M059J (cell line): ENCODE measurements around the gene GASK1B. TPM values are rescaled to one million over a fixed set of nuclear protein-coding genes. Genes with fewer than 3 reads are reported as not detected.

Experiments used
- DNase-seq: peaks from one replicate; pipeline ENCODE4 v3.0.0-alpha.2; 2012; ENCODE audit warnings: low read depth
- total RNA-seq: library from RNA; depleted of rRNA; stranded (reverse); fragments of >200 nt; shearing (Covaris generic); gene quantifications from 2 replicates; pipeline ENCODE4 v1.2.3, GENCODE V29; 2014; rRNA removed

The GASK1B gene
- total RNA-seq, result 2.5 and 4.4 TPM in 2 replicates

DNA sequence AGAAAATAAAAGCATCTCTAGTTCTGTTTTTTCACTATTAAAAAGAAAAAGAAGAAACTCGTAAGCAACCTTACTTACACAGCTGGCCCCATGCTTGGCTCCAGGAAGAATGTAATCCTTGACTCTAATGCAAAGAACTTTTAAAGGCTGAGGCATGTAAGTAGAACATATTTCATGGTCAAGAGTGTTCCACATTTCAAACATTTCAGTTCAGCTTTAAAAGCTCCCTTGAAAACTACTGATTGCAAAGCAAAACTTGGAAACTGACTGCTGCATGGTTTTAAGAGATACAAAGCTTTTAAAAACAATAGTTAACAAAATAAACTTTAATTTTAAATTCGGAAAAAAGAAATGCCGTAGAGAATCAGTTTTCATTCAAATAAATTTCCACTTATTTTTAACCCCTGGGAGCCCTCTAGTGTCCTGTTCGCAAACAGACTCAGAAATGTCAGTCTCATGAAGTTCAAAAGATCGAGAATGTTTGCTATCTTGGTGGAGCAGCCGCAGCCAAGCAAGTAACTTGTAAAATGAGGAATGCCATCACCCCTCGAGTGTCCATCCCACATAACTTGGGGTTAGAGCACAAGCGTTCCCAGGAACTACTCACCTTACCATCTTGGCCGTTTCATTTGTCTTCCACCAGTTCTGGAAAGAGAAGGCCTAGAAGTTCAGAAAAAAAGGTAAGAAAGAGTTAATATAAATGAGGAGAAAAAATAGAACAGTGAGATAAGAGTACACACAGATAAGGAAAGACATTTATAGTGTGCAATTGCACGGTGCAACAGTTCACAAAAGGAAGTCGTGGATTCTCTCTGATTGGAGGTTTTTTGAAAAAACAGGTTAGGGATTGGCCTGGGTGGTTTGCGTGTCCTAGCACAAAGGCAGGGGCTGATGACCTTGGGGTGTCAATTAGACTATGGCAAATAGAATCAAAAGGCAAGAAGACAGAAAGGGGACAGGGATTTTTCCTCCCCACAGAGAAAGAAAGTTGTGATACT, at the start of gene GASK1B:
TSS of gene GASK1B (minus strand) at position 765 of the 998 bp plus-strand sequence. CDS start 1,650 bp downstream, outside the sequence.
- peak; percentile 58 for DNase-seq

DNA sequence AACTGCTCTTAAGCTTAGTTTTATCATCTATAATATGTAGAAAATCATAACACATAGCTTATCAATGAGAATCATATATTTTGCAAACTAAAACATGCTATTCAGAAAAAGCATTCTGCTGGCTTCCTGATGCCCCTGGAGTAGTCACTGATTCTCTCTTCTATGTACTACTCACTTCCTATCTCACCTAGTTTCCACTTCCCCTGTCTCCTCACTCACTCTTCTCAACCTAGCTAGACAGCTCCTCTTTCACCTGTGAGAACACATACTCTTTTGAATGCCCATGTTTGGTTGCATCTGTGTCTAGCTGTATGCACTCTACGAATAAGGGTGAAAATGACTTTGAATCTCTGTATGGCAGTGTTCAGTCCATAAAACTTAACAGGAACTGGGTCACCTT, 46.8 kb upstream of the GASK1B start:
- no peak for DNase-seq

DNA sequence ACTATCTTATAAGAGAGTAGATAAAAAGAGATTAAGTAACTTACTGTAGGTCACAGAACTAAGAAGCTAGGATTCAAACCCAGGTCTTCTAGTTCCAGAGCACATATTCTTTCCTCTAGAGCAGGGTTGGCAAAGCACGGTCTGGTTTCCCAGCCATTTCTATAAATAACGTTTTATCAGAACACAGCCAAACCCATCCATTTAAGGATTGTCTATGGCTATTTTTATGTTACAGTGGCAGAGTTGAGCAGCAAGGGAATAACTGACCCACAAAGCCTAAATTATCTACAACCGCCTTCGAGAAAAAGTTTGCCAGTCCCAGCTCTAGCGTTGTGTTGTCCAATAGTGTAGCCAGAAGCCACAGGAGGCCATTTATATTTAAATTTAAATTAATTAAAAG, 44.9 kb upstream of the GASK1B start:
- no peak for DNase-seq

DNA sequence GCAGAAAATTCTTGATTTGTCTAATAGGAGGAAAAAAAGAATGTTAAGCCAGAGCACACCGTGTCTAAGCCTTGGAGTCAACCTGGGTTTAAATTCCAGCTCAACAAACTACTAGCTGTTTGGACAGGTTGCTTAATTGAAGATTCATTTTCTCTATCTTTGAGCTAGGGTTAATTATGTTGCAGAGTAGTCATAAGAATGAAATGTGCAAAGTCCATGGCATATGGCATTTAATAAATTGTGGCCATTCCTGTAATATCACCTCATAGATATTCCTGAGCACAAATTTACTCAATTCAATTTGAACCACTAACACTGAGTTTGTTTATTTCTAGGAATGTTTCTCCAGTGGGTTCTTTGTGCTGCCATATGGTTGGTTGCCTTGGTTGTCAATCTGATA, 42.0 kb upstream of the GASK1B start:
- DNase-seq, result no peak

DNA sequence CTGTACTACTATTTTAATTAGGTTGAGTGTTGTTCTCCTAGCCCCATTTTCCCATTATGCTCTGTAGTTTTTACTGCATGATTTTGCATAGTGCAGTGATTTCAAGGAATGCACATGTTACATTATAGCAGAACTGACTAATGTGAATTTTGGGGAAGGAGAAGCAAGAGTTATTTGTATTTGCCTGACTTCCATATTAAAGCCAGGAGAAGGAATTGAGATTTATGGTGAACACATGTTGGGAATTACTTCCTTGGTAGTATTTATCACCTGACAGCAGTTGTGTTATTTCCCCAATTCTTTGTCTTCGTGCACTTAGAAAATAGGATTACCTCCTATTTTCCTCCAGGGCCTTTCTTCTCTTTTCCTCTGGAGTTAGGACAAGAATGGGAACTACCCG, 40.6 kb upstream of the GASK1B start:
- DNase-seq, result no peak

DNA sequence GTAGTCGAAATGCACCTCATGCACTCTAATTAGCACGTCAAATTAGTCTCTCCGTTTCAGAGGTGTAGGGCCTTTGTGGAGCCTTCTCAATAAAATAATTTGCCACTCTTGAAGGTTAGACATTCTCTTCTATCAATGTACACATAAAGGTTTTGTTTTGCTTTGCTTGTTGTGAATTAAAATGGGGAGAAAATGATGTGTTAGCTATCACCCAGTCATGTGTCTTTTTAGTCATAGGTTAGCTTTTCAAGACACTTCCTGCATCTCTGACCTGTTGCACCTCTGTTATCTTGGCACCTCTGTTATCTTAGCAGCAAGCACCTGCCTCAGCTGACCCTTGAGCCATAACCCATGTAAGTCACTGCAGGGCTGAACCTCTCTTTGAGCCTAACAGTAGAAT, 38.4 kb upstream of the GASK1B start:
- DNase-seq, result peak; percentile 4

DNA sequence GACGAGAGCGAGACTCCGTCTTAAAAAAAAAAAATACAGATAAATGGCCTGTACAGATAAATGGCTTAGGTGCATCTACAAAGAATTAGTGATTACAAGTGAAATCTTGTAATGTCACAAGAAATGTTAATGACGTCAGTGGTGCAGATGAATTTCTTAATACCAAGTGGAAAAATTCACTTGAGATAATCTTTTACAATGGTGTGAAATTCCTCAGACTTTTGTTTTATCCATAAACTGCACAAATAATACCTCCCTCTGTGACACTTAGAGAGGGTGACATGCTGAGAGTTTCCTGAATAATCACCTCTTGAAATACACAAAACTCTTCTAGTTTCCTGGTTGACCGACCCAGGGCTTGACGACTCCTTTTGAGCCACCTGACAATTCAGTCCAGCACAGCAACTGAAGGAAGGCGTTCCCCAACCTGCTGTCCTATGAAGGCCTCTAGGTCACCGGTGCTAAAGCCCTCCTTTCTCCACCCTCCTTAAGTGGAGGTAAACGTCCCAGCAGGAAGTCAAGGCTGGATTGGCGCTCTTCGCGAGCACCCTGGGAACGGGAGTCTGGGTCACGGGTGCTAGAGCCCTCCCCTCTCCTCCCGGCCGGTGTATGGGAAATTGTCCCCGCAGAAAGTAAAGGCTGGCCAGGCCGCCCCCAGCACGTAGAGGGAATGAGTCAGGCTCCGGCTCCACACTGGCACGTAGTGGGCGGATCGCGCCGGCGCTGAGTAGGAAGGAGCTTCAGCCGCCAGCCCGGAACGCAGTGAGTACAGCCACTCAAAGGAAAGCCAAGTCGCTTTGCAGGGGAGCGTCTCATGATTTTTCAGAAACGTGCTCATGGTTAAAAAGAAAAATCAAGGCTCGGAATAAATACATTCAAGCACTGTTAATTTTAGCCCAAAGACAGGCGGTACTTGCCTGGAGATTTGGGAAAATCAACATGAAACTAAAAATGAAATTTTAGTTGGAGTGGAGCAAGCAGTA, 37.3 kb upstream of the GASK1B start, which contains the start of gene TMEM144:
TSS of gene TMEM144 (plus strand) at position 662 of the 983 bp plus-strand sequence. CDS start 2,182 bp downstream, outside the sequence.
- peak; percentile 92 for DNase-seq

DNA sequence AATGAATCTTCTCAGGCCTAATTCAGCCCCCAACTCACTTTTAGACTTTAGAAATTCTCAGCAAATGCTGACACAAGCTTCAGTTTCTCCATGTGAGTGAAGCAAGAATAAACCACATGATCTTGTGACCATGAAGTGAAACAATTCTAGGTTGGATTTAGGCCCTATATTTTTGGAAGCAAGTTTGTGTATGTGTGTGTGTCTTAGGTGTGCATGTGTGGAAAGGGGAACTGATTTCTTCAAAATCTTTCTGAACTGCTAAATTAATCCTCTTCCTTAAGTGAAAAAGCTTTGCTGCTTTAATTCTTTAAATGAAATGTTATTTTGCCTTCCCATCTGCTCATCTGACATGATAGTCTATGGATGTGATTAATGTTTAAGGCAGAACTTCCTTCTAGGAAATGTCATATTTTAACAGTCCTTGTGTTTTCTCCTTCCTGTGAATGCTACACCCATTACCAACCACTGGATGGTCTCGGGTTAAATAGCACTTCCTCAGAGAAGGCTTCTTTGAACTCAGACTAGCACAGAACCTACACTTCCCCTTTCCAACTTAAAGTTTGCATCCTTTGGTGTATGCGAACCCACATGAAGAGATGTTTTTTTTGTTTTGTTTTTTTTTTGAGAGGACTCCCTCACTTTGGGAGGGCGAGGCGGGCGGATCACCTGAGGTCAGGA, 36.3 kb upstream of the GASK1B start:
- no peak for DNase-seq

DNA sequence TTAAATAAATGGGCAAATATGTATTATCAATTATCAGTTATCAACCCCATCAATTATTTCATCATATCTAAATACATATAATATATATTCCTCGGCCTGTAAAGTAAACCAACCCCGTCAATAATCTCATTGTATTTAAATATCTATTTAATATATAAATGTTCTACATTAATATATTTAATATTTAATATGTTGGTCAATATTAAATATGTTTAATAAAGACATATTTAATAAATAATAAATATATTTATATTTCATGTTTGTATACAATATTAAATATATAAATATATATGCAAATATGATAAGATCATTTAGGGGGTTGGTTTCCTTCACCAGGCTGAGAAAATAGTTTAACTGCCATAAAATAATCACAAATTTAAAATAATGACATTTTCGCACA, 31.1 kb upstream of the GASK1B start:
- no peak for DNase-seq

DNA sequence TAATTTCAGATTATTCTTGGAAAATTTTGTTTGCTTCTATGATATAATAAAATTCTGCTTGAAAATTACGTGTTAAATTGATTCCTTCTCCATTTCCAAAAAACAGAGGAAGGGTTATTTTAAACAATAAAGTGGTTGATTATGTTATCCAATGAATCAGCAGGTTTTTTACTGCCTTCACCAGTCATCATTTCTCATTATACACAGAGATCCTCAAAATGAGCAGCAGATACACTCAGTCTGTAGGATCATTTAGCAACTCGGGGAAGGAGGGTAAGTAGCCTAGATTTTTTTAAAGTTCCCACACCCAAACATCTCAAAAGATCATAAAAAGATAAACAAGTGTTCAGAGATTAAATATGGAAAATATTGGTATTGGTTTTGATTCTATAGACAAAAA, 30.6 kb upstream of the GASK1B start:
- DNase-seq, result no peak

DNA sequence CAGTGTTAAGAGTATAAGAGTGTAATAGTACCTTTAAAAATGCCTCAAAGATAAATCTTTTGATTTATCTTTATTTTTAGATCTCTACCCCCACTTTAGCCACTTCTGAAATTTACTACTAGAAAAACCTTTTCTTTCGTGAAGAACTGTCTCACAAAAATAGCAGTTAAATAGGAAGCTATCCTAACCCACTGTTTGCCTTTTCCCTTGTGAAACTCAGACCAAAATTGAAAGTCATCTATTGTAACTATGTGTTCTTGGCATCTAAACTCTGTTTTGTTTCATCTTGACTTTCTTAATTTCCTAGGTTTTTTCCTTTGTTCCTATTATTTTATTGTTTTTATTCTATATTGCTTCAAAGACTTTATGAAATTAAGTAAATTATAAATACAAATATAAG, 29.7 kb upstream of the GASK1B start:
- DNase-seq, result no peak

DNA sequence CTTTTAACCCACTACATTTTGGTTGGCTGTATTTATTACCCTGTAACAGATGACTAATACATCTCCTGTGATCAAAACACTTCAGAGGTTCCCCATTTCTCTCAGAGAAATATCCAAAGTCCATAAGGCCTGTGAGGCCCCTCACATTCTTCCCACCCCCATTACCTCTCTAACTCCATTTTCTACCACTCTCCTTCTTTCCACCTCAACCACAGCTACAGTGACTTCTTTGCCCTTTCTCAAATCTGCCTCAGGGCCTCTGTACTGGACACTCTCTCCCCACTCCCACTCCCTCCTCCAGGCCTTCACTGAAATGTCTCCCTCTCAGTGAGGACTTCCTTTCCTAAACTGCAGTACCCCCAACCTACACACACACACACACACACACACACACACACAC, 29.1 kb upstream of the GASK1B start:
- DNase-seq, result no peak

DNA sequence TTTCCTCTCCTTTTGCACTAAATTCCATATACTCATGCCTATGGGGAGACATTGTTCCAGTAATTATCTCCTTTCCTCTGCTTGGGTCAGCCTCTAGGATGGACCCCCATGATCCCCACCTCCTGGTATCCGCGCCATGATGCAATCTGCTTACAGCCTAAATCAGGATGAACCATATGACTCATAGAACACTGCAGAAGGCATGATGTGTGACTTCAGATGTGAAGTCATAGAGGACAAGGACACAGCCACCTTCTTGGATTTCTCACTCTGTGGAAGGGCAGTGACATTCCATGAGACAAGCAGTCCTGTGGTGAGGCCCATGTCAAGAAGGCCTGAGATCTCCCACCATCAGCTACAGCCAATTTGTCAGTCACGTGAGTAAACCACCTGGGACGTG, 28.5 kb upstream of the GASK1B start:
- DNase-seq, result no peak

DNA sequence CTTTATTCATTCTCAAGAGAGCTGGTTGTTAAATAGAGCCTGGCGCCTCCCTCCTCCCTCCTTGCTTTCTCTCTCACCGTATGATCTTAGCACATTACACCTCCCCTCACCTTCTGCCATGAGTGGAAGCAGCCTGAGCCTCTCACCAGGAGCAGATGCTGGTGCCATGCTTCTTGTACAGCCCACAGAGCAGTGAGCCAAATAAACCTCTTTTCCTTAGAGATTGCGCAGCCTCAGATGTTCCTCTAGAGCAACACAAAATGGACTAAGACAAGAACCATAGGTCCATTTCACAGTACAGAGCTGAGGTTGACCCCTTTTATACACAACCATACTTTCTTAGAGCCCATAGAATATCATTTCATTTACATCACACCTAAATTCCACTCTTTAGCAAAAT, 27.4 kb upstream of the GASK1B start:
- DNase-seq, result no peak

DNA sequence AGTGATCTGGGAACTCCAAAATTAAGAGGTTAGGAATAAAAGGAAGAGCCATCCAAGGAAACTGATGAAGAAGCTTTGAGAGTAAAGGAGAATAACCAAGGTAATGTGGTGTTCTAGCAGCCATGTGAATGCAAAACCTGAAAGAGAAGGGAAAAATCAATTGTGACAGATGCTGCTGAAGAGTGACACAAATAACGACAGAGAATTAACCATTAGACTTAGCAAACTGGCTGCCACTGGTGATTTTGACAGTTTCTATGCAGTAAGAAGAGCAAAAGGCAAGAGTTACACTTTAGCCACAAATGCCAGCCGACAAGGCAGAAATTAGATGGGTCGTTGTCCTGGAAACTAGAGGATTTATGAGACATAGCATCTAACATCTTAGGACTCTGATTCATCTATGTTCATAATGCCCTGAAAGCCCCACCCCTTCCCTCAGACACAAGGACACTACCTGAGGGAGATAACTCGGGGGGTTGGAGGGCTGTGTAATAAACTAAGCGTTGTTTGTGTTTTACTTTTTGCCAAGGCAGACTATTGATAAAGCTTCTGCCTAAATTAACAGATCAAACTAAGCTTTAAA, 24.5 kb upstream of the GASK1B start:
- peak; percentile 6 for DNase-seq

DNA sequence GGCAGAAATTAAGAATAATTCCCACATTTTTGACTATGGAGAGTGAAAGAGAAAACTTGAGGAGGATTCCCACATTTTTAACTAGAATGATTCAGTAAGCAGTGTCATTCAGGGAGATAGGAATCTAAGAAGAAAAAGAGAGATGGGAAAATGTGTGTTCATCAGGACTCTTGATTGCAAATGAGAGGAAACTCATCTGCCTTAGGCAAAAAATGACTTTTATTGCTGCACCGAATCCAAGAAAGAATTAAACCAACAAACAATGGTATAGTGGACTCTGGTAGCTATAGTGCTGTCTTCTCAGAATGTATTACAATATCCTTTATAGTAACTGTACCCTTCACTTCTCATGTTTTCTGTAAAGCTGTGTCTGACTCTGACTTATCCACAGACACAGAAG, 22.5 kb upstream of the GASK1B start:
- DNase-seq, result peak; percentile 17

DNA sequence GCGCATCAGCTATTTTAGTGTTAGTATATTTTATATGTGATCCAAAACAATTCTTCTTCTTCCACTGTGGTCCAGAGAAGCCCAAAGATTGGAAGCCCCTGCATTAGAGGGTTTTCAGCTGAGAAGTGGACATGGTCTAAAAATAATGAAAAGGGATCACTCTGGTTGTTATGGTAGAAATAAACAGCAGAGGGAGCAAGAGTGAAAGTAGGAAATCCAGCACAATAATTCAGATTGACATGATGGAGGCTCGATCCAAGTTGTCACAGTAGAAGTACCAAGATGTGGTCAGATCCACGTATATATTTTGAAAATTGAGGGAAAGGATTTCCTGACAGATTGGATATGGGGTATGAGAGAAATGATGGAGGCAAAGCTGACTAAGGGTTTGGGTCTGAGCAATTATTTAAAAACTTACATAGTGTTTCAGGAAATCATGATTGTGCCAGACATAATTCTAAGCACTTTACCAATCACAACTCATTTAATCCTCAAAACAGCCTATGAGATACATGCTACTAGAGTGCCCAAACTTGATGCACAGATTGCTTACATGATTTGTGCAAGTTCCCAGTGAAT, 20.4 kb upstream of the GASK1B start:
- DNase-seq, result peak; percentile 43

DNA sequence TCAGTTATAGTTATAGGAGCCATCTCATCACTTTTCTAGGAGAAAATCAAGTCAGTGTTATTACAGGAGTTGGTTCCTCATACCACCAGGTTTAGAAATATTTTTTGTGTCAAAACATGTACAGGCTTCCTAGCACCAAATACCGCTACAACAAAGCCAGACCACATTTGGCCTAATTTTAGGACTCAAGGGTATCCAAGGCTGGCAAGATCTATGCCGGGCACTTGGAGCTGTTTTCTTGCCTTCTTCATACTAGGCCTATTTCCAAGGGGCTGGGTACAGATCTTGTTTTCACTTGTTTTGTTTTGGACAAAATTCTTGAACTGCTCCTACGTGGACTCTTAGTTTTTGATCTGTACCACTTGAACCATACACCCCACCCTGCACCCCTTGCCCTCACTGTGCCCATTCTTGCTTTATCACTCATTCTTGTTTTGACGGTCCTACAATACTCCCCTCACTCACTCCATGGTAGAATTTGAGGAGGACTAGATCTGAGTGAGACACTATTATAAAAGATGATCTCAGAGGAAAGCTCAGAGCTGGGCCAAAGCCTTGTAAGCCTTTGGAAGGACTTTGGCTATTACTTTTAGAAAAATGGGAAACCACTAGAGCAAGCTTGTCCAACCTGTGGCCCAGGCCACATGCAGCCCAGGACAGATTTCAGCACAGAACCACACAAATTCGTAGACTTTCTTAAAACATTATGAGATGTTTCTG, 19.8 kb upstream of the GASK1B start:
- DNase-seq, result no peak

DNA sequence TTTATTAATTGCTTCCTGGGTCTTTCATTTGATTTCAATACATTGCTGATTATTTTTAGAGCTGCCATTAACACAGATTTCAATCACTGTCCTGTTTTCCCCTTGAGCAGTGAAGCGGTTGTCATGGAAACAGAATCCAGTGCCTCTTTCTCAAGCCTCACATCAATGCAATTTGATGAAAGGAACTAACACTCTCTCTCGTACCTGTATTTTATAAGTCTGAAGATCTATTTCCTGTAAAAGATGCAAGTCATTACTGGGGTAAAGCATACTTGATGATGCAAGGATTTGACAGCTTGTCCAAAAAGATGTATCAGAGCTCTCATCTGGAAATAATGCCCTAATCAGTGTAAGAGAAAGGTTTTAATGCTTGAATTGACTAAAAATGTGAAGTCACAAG, 17.9 kb upstream of the GASK1B start:
- DNase-seq, result no peak

DNA sequence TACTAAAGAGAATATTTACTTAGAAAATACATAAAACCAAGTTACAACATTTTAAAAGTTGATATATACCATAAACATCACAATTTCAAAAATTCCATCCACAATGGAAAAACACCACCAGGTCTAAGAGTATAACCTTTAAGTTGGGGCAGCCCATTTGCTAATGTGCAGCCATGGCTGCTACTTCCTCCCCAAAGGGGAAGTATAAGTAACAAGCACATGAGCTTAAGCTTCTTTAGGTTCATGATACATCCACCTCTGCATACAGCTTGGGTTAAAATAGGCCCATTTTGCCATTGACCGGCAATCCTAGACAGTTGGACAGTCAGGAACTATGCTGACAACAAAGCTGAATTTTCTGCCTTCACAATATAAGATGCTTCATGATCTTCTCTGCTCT, 16.6 kb upstream of the GASK1B start:
- DNase-seq, result no peak
